ENCODE data around the gene NOVA2.

Gene NOVA2

DNA sequence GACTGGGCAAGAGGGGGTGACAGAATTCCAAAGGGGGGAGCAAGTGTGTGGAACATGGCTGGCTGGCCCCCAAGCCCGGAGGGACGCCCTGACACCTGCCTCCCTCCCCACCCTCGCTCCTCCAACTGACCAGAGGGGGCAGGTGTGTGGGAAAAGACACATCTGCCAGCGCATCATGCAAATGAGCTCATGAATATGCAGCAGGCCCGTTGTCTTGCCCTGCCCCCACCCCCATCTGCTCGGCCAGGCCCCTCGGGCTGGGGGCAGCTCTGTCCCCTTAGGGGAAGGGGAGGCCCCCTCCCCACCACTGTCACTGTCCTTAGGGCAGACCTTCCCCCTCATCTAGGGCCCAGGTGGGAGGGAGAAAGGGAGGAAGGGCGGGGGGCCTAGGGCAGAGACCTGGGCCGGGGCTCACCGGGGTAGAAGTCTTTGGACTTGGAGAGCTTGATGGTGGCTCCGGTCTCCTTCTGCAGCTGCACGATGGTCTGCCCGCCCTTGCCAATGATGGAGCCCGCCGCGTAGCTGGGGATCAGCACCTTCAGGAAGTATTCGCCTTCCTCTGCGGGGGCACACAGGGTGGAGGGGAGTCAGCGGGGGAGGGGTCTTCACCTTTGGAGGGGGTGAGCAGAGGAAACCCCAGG lies 12.9 kb downstream of the NOVA2 start:
- H3K9me3 ChIP-seq = no peaks in the 10 kb centered on the region
- no peaks in the 10 kb centered on the region for H3K36me3 ChIP-seq (replicated peaks)
- DNase-seq (ENCODE audit: low spot score in 2 of 2) = peak in 1 of 2 experiments; percentile 18
- peaks cover 6% of the 10 kb centered on the region; the same call in 1 of the 2 replicates for H3K27me3 ChIP-seq (ENCODE audit: low read depth)
- in situ Hi-C loops (cut with MboI; ENCODE audit: low sequenced_read_pairs) = no loop called here
- H3K4me3 ChIP-seq = no peak overlapping the region
- H3K4me1 ChIP-seq = no peaks in the 10 kb centered on the region

DNA sequence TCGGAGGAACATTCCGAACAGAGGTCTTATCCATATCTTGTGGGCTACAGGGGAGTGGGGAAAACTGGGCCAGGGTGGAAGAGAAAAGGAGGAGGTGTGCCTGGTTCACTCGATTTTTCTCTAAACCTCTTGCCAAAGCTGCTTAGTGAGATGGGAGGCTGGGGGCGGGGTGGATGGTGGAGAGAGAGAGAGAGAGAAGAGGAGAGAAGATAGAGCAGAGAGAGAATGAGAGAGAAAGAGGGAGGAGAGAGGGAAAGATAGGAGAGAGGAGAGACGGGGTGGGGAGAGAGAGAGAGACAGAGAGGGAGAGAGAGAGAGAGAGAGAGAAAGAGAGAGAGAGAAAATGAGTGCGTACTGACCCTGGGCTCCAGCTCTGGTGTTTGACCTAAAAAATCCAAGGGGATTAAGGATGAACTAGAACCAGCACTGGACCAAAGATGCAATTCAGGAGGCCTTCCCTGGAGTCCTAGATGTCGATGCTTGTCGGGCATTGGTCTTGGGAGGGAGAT lies 14.1 kb downstream of the NOVA2 start:
- Histone ChIP-seq H3K9me3 (no peaks in the 10 kb centered on the region), H3K36me3 (replicated peaks) (no peaks in the 10 kb centered on the region), H3K4me1 (no peaks in the 10 kb centered on the region), H3K4me3 (no peak overlapping the region), H3K27me3 (ENCODE audit: low read depth) (peaks cover 6% of the 10 kb centered on the region; the same call in 1 of the 2 replicates)
- in situ Hi-C loops (cut with MboI; ENCODE audit: low sequenced_read_pairs) = no loop called here
- no peak for DNase-seq (ENCODE audit: low spot score in 2 of 2)

DNA sequence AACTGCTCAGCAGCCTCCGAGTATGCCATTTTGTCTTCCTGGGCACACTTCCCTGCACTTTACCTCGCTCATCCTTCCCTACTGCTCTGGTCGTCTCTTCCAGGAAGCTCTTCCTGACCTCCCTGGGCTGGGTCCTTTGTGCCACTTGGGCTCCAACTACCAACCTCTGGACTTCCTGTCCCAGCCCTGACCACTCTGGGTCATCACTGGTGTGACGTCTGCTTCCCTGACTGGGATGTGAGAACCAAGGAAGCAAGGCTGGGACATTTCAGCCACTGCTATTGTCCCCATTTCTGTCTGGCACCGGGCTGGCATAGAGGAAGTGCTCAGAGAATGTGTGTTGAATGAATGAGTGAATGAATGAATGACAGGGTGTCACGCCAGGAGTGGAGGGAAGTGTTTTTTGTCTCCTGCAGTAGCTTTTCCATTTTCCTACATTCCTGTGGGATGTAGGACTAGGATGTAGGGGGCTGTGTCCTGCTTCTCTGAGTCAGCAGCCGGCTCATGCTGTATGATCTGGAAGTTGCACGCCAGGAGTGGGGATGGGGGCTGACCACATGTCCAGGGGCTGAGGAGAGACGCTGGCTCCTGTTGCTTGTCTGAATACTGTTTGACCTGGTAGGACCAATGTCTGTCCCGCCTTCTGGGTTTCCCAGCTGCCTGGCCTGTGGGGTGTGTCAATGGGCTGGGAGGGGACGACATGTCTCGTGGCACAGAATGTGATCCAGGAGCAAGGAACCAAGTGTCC lies 14.7 kb downstream of the NOVA2 start:
- Histone ChIP-seq H3K27me3 (ENCODE audit: low read depth) (peaks cover 6% of the 10 kb centered on the region; the same call in 1 of the 2 replicates), H3K36me3 (replicated peaks) (no peaks in the 10 kb centered on the region), H3K9me3 (no peaks in the 10 kb centered on the region), H3K4me3 (no peak overlapping the region), H3K4me1 (no peaks in the 10 kb centered on the region)
- no peak for DNase-seq (ENCODE audit: low spot score in 2 of 2)
- in situ Hi-C loops (cut with MboI; ENCODE audit: low sequenced_read_pairs) = no loop called here

DNA sequence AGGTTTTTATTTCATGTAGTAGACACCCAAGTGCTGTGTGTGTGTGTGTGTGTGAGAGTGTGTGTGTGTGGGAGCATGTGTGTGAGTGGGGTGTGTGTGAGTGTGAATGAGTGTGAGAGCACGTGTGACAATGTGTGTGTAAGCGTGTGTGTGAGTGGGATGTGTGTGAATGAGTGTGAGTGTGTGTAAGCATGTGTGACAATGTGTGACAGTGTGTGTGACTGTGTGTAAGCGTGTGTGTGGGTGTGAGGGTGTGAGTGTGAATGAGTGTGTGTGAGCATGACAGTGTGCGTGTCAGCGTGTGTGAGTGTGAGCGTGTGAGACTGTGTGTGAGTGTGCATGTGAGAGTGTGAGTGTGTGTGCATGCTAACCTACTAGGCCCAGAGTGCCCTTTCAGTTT lies 15.3 kb downstream of the NOVA2 start:
- peaks cover 6% of the 10 kb centered on the region; the same call in 1 of the 2 replicates for H3K27me3 ChIP-seq (ENCODE audit: low read depth)
- no peak overlapping the region for H3K4me3 ChIP-seq
- in situ Hi-C loops (cut with MboI; ENCODE audit: low sequenced_read_pairs) = no loop called here
- no peak for DNase-seq (ENCODE audit: low spot score in 2 of 2)
- H3K36me3 ChIP-seq (replicated peaks) = no peaks in the 10 kb centered on the region
- no peaks in the 10 kb centered on the region for H3K9me3 ChIP-seq
- 0 out of 2 replicates have a peak, but pooled peaks cover under 1% of the 10 kb centered on the region for H3K4me1 ChIP-seq

DNA sequence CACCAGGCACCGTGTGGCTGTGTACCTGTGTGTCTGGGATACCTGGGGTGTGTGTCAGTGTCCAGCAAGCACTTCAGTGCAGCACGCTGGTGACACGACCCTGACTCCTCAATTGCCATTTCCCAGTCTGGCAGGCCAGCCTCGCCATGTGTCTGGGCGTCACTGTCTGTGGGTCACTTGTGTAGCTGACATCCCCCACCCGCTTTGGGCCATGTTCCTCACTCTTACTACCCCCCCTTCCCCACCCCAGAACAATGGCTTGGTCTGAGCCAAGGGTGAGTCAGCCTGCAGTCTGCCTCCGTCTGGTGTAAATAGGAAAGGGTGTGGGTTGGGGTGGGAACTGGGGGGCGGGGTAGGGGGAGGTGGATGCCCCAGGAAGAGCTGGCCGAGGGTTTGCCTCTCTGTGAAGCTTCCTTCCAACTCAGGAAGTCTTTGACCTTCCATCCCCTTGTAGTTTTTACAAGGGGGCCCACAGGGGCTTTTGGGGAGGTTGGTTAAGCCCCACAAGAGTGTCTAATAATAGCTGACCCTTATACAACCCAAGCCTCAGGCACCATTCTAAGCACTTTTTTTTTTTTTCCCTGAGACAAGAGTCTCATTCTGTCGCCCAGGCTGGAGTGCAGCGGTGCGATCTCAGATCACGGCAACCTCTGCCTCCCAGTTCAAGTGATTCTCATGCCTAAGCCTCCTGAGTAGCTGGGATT lies 17.6 kb downstream of the NOVA2 start:
- Histone ChIP-seq H3K36me3 (replicated peaks) (no peaks in the 10 kb centered on the region), H3K27me3 (ENCODE audit: low read depth) (peaks cover 6% of the 10 kb centered on the region; the same call in 1 of the 2 replicates), H3K4me1 (0 out of 2 replicates have a peak, but pooled peaks cover 7% of the 10 kb centered on the region), H3K4me3 (no peak overlapping the region), H3K9me3 (no peaks in the 10 kb centered on the region)
- DNase-seq (ENCODE audit: low spot score in 2 of 2) = no peak
- in situ Hi-C loops (cut with MboI; ENCODE audit: low sequenced_read_pairs) = no loop called here

DNA sequence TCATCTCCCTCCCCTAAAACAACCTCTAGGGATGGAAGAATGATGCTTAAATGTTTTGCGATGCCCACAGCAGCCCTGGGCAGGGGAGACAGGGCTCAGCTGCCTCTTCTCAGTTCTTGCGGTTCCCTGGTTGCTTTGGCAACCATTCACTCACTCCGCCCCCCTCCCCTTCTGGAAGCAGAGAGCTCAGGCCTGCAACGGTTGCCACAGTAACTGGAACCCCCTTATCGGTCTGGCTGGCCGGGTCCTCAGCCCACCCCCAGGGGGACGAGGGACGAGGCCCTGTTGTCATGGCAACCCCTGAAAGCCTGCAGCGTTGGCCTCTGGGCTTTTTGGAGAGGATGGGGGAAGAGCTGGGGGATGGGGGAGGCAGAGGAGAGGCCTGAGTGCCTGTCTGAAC lies 19.5 kb downstream of the NOVA2 start:
- Histone ChIP-seq H3K4me1 (0 out of 2 replicates have a peak, but pooled peaks cover 7% of the 10 kb centered on the region), H3K4me3 (no peak overlapping the region), H3K9me3 (no peaks in the 10 kb centered on the region), H3K36me3 (replicated peaks) (no peaks in the 10 kb centered on the region), H3K27me3 (ENCODE audit: low read depth) (no peaks in the 10 kb centered on the region)
- no peak for DNase-seq (ENCODE audit: low spot score in 2 of 2)
- in situ Hi-C loops (cut with MboI; ENCODE audit: low sequenced_read_pairs) = no loop called here

DNA sequence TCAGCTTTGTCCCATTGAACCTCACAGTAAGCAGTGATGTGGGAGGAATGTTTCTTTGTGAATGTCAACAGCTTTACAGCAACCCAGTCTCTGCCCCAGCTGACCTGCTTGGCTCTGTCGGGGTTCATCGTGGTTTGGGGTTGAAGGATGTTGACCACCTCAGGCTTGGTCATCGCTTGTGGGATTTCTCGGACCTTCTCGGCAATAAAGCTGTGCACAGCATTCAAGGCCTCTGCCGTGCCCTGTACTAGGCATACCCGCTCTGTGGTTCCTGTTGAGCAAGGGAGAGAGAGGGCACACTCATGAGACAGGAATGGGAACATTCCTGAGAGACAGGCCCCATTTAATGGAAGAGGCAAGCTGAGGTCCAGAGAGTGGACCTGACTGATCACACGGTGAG lies 20.0 kb downstream of the NOVA2 start:
- in situ Hi-C loops (cut with MboI; ENCODE audit: low sequenced_read_pairs) = no loop called here
- DNase-seq (ENCODE audit: low spot score in 2 of 2) = no peak
- H3K27me3 ChIP-seq (ENCODE audit: low read depth) = no peaks in the 10 kb centered on the region
- H3K4me1 ChIP-seq = 0 out of 2 replicates have a peak, but pooled peaks cover 7% of the 10 kb centered on the region
- no peaks in the 10 kb centered on the region for H3K9me3 ChIP-seq
- H3K36me3 ChIP-seq (replicated peaks) = no peaks in the 10 kb centered on the region
- H3K4me3 ChIP-seq = no peak overlapping the region

DNA sequence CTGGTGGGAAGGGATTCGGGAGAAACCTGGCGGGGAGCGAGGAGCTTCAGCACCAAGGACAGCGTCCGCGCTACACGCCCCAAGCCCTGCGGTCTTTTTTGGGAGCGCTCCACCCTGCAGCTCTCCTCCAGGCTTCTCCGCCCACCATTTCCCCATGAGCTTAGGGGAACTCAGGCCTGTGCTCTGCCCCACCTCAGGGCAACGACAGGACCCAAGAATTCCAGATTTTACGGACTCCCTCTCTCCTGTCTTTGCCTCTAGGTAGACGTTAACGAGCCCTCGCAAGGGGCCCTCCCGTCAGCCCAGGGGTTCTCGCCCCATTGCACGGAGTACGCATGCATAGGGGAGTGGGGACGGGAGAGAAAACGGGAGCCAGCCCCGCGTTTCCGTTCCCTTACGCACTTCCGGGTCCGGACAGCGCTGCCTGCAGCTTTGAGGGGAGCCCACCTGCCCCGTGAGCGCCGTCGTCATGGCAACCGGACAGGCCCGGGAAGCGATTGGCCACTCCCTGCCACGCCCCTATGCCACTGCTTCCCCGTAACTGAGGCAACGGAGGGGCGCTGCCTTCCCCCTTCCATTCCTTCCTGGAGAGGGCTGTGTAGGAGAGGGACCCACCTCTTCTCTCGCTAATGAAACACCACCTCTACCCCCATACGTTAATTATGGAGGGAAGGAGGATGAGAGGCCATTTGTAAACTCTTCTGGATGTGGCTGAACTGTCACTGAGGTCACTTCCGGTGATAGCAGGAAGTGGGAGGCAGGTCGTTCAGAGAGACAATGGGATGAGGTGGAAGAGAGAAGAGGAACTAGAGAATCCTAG lies 20.8 kb downstream of the NOVA2 start:
- 0 out of 2 replicates have a peak, but pooled peaks cover 7% of the 10 kb centered on the region for H3K4me1 ChIP-seq
- DNase-seq (ENCODE audit: low spot score in 2 of 2) = peak; percentile 66 to 84
- no peaks in the 10 kb centered on the region for H3K27me3 ChIP-seq (ENCODE audit: low read depth)
- H3K36me3 ChIP-seq (replicated peaks) = no peaks in the 10 kb centered on the region
- H3K4me3 ChIP-seq = peak overlapping the region; percentile 15
- no peaks in the 10 kb centered on the region for H3K9me3 ChIP-seq
- in situ Hi-C loops (cut with MboI; ENCODE audit: low sequenced_read_pairs) = no loop called here

DNA sequence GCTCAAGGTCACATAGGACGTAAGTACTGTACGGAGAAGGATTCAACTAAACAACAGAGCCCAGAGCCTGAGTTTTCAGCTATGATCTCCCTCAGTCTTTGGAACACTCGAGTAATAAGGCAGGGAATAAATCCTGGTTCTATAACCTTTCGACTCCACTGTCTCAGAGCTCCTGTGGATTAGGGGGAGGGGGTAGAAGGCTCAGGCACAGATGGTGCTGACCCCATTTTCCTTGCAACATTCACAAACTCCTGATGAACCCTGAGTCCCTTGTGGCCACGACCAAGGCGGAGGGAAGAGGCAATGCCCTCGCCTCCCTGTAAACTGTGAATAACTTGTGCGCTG lies 21.4 kb downstream of the NOVA2 start:
- no peaks in the 10 kb centered on the region for H3K36me3 ChIP-seq (replicated peaks)
- no peaks in the 10 kb centered on the region for H3K9me3 ChIP-seq
- H3K4me1 ChIP-seq = 0 out of 2 replicates have a peak, but pooled peaks cover 7% of the 10 kb centered on the region
- no peak for DNase-seq (ENCODE audit: low spot score in 2 of 2)
- no peaks in the 10 kb centered on the region for H3K27me3 ChIP-seq (ENCODE audit: low read depth)
- H3K4me3 ChIP-seq = no peak overlapping the region; the same call in 1 of the 2 replicates
- in situ Hi-C loops (cut with MboI; ENCODE audit: low sequenced_read_pairs) = no loop called here

DNA sequence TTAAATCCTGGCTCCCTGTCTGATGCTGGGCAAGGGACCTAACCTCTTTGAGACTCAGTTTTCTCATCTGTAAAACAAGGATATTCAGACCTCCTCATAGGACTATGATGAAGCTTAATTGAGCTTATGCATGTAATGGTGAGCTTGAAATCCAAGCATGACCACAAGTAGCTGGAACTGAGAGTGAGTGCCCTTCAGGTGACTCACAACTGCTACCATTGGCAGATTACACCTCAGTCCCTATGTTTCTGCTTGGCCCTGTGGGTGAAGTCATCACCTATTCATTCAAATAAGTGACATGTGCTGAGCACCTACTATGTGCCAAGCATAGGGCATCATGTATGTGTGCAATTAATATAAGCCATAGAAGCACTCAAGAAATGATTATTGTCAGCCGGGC lies 25.7 kb downstream of the NOVA2 start:
- no peaks in the 10 kb centered on the region for H3K27me3 ChIP-seq (ENCODE audit: low read depth)
- no peak overlapping the region for H3K4me3 ChIP-seq
- in situ Hi-C loops (cut with MboI; ENCODE audit: low sequenced_read_pairs) = no loop called here
- no peaks in the 10 kb centered on the region for H3K9me3 ChIP-seq
- H3K4me1 ChIP-seq = 0 out of 2 replicates have a peak, but pooled peaks cover 3% of the 10 kb centered on the region
- DNase-seq (ENCODE audit: low spot score in 2 of 2) = no peak
- H3K36me3 ChIP-seq (replicated peaks) = no peaks in the 10 kb centered on the region

DNA sequence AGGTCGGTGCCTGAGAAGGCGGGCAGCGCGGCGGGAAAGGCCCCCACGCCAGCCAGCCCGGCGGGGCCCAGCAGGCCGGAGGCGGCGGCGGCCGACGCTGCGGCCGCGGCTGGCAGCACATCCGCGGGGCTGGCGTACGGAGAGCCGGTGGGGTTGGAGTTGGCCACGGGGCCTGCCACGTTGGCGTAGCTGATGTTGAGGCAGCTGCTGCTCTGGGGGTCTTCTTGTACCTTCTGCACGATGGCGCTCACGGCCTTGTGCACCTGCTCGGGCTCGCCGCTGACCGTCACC lies 33.2 kb downstream of the NOVA2 start:
- Histone ChIP-seq H3K9me3 (no peaks in the 10 kb centered on the region), H3K36me3 (replicated peaks) (no peaks in the 10 kb centered on the region), H3K27me3 (ENCODE audit: low read depth) (peaks cover 6% of the 10 kb centered on the region), H3K4me1 (no peaks in the 10 kb centered on the region), H3K4me3 (no peak overlapping the region)
- no peak for DNase-seq (ENCODE audit: low spot score in 2 of 2)
- in situ Hi-C loops (cut with MboI; ENCODE audit: low sequenced_read_pairs) = no loop called here

DNA sequence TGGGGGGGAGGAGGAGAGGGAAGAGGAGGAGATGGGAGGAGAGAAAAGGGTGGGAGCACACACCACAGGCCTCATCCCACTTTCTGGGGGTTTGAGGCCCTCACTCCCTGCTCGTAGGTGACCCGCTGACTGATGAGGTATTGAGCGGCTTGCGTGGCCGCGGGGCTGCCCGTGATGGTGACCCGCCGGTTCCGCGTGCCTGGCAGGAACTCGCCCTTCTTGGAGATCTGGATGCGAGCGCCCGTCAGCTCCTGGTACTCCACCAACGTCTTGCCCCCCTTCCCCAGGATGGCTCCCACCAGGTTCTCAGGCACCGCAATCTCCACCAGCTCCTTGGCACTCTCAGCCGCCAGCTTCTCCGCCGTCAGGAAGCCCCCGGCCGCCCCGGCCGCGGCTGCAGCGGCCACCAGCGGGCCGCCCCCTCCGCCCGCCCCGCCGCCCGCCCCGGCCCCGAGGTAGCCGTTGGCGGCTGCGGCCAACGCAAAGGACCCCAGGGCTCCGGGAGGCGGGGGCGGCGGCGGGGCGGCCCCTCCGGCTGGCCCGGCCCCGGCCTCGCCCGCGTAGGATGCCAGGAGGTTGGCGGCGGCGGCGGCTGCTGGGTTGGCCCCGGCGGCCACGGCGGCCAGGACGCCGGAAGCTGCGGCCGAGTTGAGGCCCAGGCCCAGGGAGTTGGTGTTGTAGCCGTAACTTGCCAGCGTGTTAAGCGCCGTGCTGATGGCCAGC lies 33.7 kb downstream of the NOVA2 start:
- in situ Hi-C loops (cut with MboI; ENCODE audit: low sequenced_read_pairs) = no loop called here
- no peaks in the 10 kb centered on the region for H3K4me1 ChIP-seq
- peaks cover 10% of the 10 kb centered on the region for H3K27me3 ChIP-seq (ENCODE audit: low read depth)
- H3K9me3 ChIP-seq = no peaks in the 10 kb centered on the region
- DNase-seq (ENCODE audit: low spot score in 2 of 2) = no peak
- H3K4me3 ChIP-seq = no peak overlapping the region
- no peaks in the 10 kb centered on the region for H3K36me3 ChIP-seq (replicated peaks)
